ENCODE data around the gene TAS1R3.
A peak's percentile ranks its signal among the peaks of the same experiment; 100 is the strongest.
"Not testable (repeated sequence)": the region's sequence is repeated elsewhere in the genome, so short reads cannot be mapped to it uniquely, and the experiment has no call there.

Gene TAS1R3

GRCh38 chr1:1309251-1310108 lies 21.6 kb upstream of the TAS1R3 start:
- DNase-seq: no peak

- no peak for DNase-seq
Measured at GRCh38 chr1:1310109-1310385, 21.0 kb upstream of the TAS1R3 start.

DNA sequence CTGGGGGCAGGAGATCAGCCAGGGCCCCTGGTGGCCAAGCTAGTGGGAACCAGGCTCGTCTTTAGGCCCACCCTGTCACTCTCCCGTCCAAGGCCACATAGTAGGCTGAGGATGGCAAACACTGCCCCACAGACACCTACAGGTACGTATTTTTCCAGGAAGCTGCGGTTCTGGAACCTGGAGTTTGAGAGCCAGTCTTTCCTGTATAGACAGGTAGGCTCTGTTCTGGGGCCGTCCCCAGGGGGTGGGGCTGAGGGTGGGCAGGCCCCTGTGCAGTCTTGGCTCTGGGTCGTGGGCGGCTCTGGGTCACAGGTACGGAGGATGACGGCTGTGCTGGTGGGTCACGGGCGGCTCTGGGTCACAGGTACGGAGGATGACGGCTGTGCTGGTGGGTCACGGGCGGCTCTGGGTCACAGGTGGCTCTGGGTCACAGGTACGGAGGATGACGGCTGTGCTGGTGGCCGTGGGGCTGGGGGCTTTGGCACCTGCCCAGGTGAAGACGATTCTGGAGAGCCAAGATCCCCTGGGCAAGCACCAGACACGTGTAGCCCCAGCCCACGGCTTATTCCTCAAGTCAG lies 20.5 kb upstream of the TAS1R3 start:
- DNase-seq: no peak

GRCh38 chr1:1311107-1312104 lies 19.7 kb upstream of the TAS1R3 start:
- DNase-seq: no peak

GRCh38 chr1:1312450-1313314 lies 18.4 kb upstream of the TAS1R3 start:
- DNase-seq: no peak

GRCh38 chr1:1313500-1314236 lies 17.4 kb upstream of the TAS1R3 start:
- no peak for DNase-seq

DNA sequence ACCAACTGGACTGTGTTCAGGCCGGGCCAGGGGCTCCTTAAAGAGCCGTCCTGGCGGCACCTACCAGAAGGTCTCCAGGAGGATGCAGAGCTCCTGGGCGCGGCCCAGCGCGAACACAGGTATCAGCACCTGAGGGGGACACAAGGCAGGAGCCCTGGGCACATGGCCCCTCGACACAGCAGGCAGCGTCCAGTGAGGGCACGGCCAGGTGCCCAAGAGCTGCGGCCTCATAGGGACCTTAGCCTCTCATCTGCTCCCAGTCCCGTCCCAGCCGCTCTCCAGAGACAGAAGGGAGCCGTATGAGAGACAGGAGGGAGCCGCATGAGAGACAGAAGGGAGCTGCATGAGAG lies 16.9 kb upstream of the TAS1R3 start:
- DNase-seq: no peak

- no peak for DNase-seq
Measured at GRCh38 chr1:1314678-1315335, 16.3 kb upstream of the TAS1R3 start.

- no peak for DNase-seq
Measured at GRCh38 chr1:1315435-1315954, 15.6 kb upstream of the TAS1R3 start.

DNA sequence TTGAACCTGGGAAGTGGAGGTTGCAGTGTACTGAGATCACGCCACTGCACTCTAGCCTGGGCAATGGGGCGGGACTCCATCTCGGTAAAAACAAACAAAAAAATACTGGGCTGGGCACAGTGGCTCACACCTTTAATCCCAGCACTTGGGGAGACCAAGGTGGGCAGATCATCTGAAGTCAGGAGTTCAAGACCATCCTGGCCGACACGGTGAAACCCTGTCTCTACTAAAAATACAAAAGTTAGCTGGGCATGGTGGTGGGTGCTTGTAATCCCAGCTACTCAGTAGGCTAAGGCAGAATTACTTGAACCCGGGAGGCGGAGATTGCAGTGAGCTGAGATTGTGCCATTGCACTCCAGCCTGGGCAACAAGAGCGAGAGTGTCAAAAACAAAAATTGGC lies 14.9 kb upstream of the TAS1R3 start:
- DNase-seq: not testable (repeated sequence)

- no peak for DNase-seq
Measured at GRCh38 chr1:1317420-1317819, 13.7 kb upstream of the TAS1R3 start.

- peak; percentile 49 for DNase-seq
Measured at GRCh38 chr1:1318131-1318652, 12.9 kb upstream of the TAS1R3 start.

DNA sequence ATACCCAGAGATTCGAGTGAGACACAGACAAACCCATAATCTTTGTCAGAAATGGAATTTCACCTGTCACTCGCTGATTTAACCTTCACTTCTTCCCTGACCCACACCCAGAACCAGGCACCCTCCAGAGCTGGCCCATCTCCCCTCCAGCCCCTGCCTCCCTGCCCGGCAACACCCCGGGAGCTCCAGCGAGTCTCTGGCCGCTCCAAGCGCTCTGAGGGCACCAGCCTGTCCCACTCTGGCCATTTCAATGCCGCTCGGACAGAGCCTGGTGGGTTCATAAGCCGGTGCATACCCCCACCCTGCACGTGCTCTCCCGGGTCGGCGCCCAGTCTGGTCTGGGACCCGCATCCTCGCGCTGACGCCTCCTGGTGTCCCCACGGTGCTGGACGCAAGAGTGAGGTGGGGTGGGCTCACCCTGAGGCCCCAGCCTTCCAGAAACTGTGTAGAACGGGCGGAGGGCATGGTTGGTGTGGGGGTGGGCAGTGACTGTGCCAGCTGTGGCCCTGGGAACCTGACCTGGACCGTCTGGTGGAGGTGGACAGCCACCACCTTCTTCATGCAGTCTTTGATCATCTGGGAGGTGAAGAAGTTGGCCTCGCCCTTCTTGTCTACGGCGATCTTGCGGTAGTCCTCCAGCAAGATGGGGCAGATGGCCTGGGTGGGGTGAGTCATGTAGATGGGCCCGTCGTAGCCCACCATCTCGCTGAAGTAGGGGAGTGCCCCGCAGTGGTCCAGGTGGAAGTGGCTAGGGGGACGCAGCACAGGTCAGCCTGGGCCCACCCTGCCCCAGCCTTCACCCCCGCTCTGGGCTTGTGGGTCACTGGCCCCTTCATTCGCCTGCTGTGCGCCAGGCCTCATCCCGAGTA lies 12.1 kb upstream of the TAS1R3 start:
- DNase-seq: no peak

DNA sequence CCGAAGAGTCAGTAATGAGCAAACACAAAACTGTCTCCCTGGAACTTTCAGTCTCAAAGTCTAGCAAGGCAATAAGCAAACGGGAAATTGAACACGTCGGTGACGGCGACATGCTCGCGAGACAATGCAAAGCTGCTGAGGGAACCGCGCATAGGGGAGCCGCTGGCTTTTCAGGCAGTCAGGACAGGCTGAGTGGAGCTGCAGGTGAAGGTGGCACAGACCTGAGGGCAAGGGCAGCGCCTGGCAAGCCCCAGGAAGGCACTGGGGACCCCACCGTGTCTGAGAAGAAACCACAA lies 11.5 kb upstream of the TAS1R3 start:
- DNase-seq: no peak

GRCh38 chr1:1320666-1321448 lies 10.2 kb upstream of the TAS1R3 start:
- no peak for DNase-seq

DNA sequence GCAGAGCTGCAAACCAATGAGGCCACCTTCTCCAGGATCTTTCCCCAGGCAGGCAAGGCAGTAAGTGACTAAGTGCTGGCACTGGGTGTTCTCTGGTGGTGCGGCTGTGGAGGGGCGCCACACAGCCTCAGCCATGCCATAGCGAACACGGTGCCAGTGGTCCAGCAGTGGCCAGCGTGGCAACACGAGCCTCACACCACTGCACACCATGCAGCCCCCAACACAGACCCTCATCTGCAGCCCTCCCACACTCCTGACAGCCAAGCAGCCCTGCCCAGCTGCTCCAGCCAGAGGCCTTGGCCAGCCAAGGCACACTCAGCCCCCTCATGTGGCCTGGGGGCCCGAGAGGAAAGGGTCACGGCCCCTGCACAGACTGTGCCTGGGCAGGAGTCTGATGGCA lies 9.6 kb upstream of the TAS1R3 start:
- no peak for DNase-seq

DNA sequence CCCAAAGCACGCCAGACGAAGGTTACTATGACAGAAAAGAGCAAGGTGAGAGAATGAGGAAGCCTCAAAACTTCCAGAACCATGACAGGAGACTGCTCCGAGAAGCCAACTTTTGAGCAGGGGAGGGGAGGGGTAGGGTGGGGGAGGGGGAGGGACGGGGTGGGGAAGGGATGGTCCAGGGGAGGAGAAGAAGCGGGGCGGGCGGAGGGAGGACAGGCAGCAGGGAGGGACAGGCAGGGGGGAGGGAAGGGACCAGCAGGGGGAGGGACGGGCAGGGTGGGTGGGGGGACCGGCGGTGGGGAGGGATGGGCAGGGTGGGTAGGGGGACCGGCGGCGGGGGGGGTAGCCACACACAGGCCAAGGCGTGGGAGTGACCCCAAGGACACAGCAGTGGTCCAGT lies 8.7 kb upstream of the TAS1R3 start:
- no peak for DNase-seq

DNA sequence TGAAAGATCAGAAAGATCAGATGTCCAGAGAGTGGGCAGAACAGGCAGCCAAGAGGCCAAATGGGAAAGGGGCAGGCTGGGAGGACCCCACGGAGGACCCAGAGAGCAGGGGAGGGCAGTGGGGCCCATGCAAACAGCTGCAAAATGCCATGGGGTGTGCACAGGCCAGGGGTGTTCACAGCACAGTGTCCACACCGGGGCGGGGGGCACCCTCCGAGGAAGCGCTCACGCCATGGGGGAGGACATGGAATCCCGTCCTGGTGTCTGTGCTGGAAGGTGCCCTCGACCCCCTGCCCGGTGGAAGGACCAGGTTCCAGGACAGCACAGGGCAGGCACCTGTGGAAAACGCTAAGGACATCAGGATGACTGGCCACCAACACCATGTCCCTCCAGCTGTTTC lies 8.1 kb upstream of the TAS1R3 start:
- no peak for DNase-seq

DNA sequence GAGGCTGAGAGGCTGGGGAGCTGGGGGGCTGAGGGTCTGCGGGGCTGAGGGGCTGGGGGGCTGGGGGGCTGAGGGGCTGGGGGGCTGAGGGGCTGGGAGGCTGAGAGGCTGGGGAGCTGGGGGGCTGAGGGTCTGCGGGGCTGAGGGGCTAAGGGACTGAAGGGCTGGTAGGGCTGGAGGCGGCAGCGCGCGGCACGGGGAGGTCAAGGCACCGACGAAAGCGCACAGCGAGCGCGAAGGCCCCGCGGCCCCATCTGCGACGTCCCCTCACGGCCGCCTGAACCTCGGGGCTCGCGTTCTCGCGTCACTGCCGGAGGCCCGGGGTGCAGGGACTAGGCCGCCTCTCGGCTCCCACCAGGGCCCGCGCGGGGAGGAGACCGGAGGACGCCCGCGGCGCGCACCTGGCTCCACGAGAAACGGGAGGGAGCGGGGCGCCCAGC lies 7.0 kb upstream of the TAS1R3 start:
- no peak for DNase-seq

Measured in NCI-H1436 treated with DMSO at 0.1 percent for 48 hours (cell line).